Measurements from ENCODE around the gene LEO1.

- TF ChIP-seq CTCF (IDR thresholded peaks at IDR 0.05; ENCODE audit: borderline replicate concordance, extremely low read depth, low read length, poor library complexity, severe bottlenecking): no peak
- TF ChIP-seq EZH2 (IDR thresholded peaks at IDR 0.05; ENCODE audit: borderline replicate concordance, low read depth, low read length, severe bottlenecking): no peak
Measured at GRCh38 chr15:52004806-52005205, 33.2 kb upstream of the LEO1 start.
